Activated T-cell treated with anti-CD3 and anti-CD28 coated beads for 24 hours (primary cell): ENCODE results near the gene WNT11.

Experiments used
- DNase-seq: peaks from one replicate; pipeline ENCODE4 v3.0.0-alpha.2; 2020; ENCODE audit warnings: low read depth

Gene WNT11

GRCh38 chr11:76174330-76174729 lies 32.0 kb downstream of the WNT11 start:
- DNase-seq: no peak

- no peak for DNase-seq
These were observed 32.6 kb downstream of the WNT11 start for GRCh38 chr11:76173663-76174062.

- no peak for DNase-seq
These were observed 33.7 kb downstream of the WNT11 start for GRCh38 chr11:76172583-76172982.

GRCh38 chr11:76170468-76170867 lies 35.8 kb downstream of the WNT11 start:
- DNase-seq: no peak

- no peak for DNase-seq
These were observed 36.8 kb downstream of the WNT11 start for GRCh38 chr11:76169473-76169896.

GRCh38 chr11:76167590-76167989 lies 38.7 kb downstream of the WNT11 start:
- no peak for DNase-seq

GRCh38 chr11:76166314-76166713 lies 40.0 kb downstream of the WNT11 start:
- DNase-seq: no peak

- no peak for DNase-seq
These were observed 41.2 kb downstream of the WNT11 start for GRCh38 chr11:76164861-76165751.

- no peak for DNase-seq
These were observed 42.2 kb downstream of the WNT11 start for GRCh38 chr11:76164081-76164480.

- DNase-seq: no peak
These were observed 42.9 kb downstream of the WNT11 start for GRCh38 chr11:76163289-76163880.

- DNase-seq: no peak
These were observed 43.7 kb downstream of the WNT11 start for GRCh38 chr11:76162336-76163288.

GRCh38 chr11:76161261-76161961 lies 44.9 kb downstream of the WNT11 start:
- no peak for DNase-seq

- DNase-seq: no peak
These were observed 45.4 kb downstream of the WNT11 start for GRCh38 chr11:76160856-76161255.

GRCh38 chr11:76159983-76160661 lies 46.2 kb downstream of the WNT11 start:
- no peak for DNase-seq

- DNase-seq: no peak
These were observed 46.9 kb downstream of the WNT11 start for GRCh38 chr11:76159303-76159937.

GRCh38 chr11:76158394-76159302 lies 47.7 kb downstream of the WNT11 start:
- no peak for DNase-seq

GRCh38 chr11:76157891-76158290 lies 48.4 kb downstream of the WNT11 start:
- DNase-seq: no peak

- DNase-seq: no peak
These were observed 49.3 kb downstream of the WNT11 start for GRCh38 chr11:76156971-76157427.

- DNase-seq: no peak
These were observed 50.6 kb downstream of the WNT11 start for GRCh38 chr11:76155500-76156227.
